Mammary epithelial cell (primary cell): ENCODE results near the gene GNPAT.

ENCODE experiments used
- CTCF ChIP-seq, 2 donors: IDR thresholded peaks in 1 of 2; conservative IDR thresholded peaks in 1 of 2; 2 replicates each; pipeline ENCODE4 v1.5.1; 2011 to 2012; ENCODE audit warnings: inconsistent platforms in 2 of 2, low read length in 2 of 2, mild to moderate bottlenecking in 2 of 2, control low read depth in 1 of 2, low read depth in 1 of 2; ENCODE audit not compliant: insufficient read depth in 1 of 2; ENCODE audit errors: extremely low read depth in 1 of 2
- EZH2 ChIP-seq: IDR thresholded peaks from 2 replicates; pipeline ENCODE4 v1.6.1; 2012; ENCODE audit warnings: low read length, inconsistent platforms, borderline replicate concordance

GRCh38 chr1:231217056-231217455 lies 24.0 kb upstream of the GNPAT start:
- TF ChIP-seq CTCF (conservative IDR thresholded peaks at IDR 0.05 in 1 of 2, IDR thresholded peaks at IDR 0.05 in 1 of 2; ENCODE audit: extremely low read depth in 1 of 2, insufficient read depth in 1 of 2, low read depth in 1 of 2, low read length in 2 of 2) (no peak), EZH2 (no peak)
